Endothelial cell of umbilical vein (primary cell): ENCODE measurements around the gene EFR3B. TPM values are rescaled to one million over a fixed set of nuclear protein-coding genes. Genes with fewer than 3 reads are reported as not detected.

Experiments
- BruUV-seq: library from RNA; stranded (reverse); fragments of 400-500 nt; replicated peaks from 2 replicates; lab custom pipeline; 2021; lab: Mats Ljungman, UMichigan
- CTCF ChIA-PET: fragments of 300-600, 350-600 bp; sonication (Branson Sonifier 250); formaldehyde crosslinking; loops from one replicate; lab custom pipeline; 2021; ENCODE audit warnings: antibody characterized with exemption, inconsistent platforms; lab: Charles Lee
- POLR2A ChIA-PET: fragments of 300-600, 350-600 bp; sonication (Branson Sonifier 250); formaldehyde crosslinking; loops from one replicate; lab custom pipeline; 2021; ENCODE audit warnings: antibody characterized with exemption, inconsistent platforms; lab: Charles Lee
- DNase-seq: peaks from one replicate; pipeline ENCODE4 v3.0.0-alpha.2; 2011; ENCODE audit warnings: low read depth, low spot score
- FAIRE-seq: peaks from 2 replicates; lab custom pipeline; 2011; peaks lifted over from hg19 to GRCh38; lab: Jason Lieb, UNC
- H2AFZ ChIP-seq: 2 replicates; pipeline ENCODE4 v1.6.0; 2012; ENCODE audit warnings: low read depth, low read length, control low read depth, inconsistent platforms
- H3K27ac ChIP-seq: 2 replicates; pipeline ENCODE4 v1.5.1; 2011; ENCODE audit warnings: low read depth, mild to moderate bottlenecking, control low read depth, low read length, moderate library complexity; ENCODE audit not compliant: insufficient read depth
- H3K27me3 ChIP-seq, 2 experiments: 2 replicates each; pipeline versions ENCODE4 v1.6.0 to v1.6.1; 2011; ENCODE audit warnings: low read length in 2 of 2, mixed read lengths in 1 of 2; ENCODE audit not compliant: control insufficient read depth in 2 of 2, insufficient read depth in 2 of 2
- H3K36me3 ChIP-seq, 2 experiments: 2 replicates in 1 of 2; 3 replicates in 1 of 2; pipeline ENCODE4 v1.5.1; 2011; ENCODE audit warnings: low read length in 2 of 2, mild to moderate bottlenecking in 1 of 2, moderate library complexity in 1 of 2; ENCODE audit not compliant: control insufficient read depth in 2 of 2, insufficient read depth in 2 of 2; ENCODE audit errors: extremely low read depth in 1 of 2
- H3K4me1 ChIP-seq: 3 replicates; pipeline ENCODE4 v1.5.1; 2011; ENCODE audit warnings: mild to moderate bottlenecking, low read length; ENCODE audit not compliant: control insufficient read depth, insufficient read depth; ENCODE audit errors: extremely low read depth
- H3K4me2 ChIP-seq: 2 replicates; pipeline ENCODE4 v1.6.1; 2011; ENCODE audit warnings: low read length, control low read depth, mixed read lengths; ENCODE audit not compliant: insufficient read depth
- H3K4me3 ChIP-seq, 3 experiments: fragments of 200-600 bp in 1 of 3; sonication (generic), shearing (Covaris generic) in 1 of 3; replicated peaks in 1 of 3; 2 replicates each; pipeline ENCODE4 v1.5.1; 2011 to 2016; ENCODE audit warnings: control low read depth in 3 of 3, low read length in 3 of 3, mild to moderate bottlenecking in 2 of 3, inconsistent platforms in 1 of 3, low read depth in 1 of 3, moderate library complexity in 1 of 3; ENCODE audit not compliant: insufficient read depth in 1 of 3
- H3K79me2 ChIP-seq: 2 replicates; pipeline ENCODE4 v1.6.0; 2012; ENCODE audit warnings: low read length, inconsistent platforms; ENCODE audit not compliant: control insufficient read depth, insufficient read depth
- H3K9ac ChIP-seq: replicated peaks from 2 replicates; pipeline ENCODE3; 2011; ENCODE audit warnings: low read length, control low read depth; ENCODE audit not compliant: insufficient read depth; ENCODE audit errors: extremely low read depth
- H3K9me1 ChIP-seq: replicated peaks from 3 replicates; pipeline ENCODE4 v1.6.0; 2011; ENCODE audit warnings: mild to moderate bottlenecking, low read length; ENCODE audit not compliant: control insufficient read depth, insufficient read depth; ENCODE audit errors: extremely low read depth
- H3K9me3 ChIP-seq: replicated peaks from 2 replicates; pipeline ENCODE4 v1.5.1; 2012; ENCODE audit warnings: low read length, inconsistent platforms; ENCODE audit not compliant: control insufficient read depth, insufficient read depth
- H4K20me1 ChIP-seq: replicated peaks from 2 replicates; pipeline ENCODE3; 2011; ENCODE audit warnings: mild to moderate bottlenecking, low read length; ENCODE audit not compliant: control insufficient read depth, insufficient read depth; ENCODE audit errors: extremely low read depth
- MYC ChIP-seq: IDR thresholded peaks from one replicate; pipeline ENCODE4 v1.6.1; 2011; ENCODE audit warnings: mild to moderate bottlenecking, low read depth, low read length
- dilution Hi-C: fragments of 300-500 bp; cut with MboI; formaldehyde crosslinking; loops from one replicate; pipeline ENCODE4 v1.15.0; 2019; ENCODE audit warnings: low sequenced_read_pairs; ENCODE audit not compliant: extremely low pct_ligation_motif_present
- intact Hi-C: fragments of 100-400 bp; cut with micrococcal nuclease; formaldehyde crosslinking; loops from one replicate; pipeline ENCODE4 v1.10.0; 2022
- polyA plus RNA-seq, 4 experiments: library from polyadenylated mRNA; depleted of rRNA in 3 of 4; stranded (reverse) in 3 of 4; unstranded in 1 of 4; fragments of >200 nt; gene quantifications; 2 replicates each; pipeline versions ENCODE4 v1.2.1 to v1.2.3, GENCODE V29; 2011 to 2012; ENCODE audit warnings: missing spikeins in 1 of 4
- total RNA-seq: library from RNA; stranded (reverse); gene quantifications from 2 replicates; pipeline ENCODE4 v1.2.3, GENCODE V29; 2021
- TF ChIP-seq, protein P1 (sequence below), 2 donors: IDR thresholded peaks; 1 replicate in 1 of 2; 2 replicates in 1 of 2; pipeline ENCODE4 v1.5.1; 2011; ENCODE audit warnings: low read length in 2 of 2, mild to moderate bottlenecking in 2 of 2, moderate library complexity in 2 of 2, control low read depth in 1 of 2, inconsistent platforms in 1 of 2, low read depth in 1 of 2; ENCODE audit not compliant: insufficient read depth in 1 of 2; ENCODE audit errors: extremely low read depth in 1 of 2

The EFR3B gene
- total and polyA plus RNA-seq, 2 donors (not counting 3 experiments of a cell fraction or from before 2014, with no cell fraction given) = 0.15 to 0.77 TPM

DNA sequence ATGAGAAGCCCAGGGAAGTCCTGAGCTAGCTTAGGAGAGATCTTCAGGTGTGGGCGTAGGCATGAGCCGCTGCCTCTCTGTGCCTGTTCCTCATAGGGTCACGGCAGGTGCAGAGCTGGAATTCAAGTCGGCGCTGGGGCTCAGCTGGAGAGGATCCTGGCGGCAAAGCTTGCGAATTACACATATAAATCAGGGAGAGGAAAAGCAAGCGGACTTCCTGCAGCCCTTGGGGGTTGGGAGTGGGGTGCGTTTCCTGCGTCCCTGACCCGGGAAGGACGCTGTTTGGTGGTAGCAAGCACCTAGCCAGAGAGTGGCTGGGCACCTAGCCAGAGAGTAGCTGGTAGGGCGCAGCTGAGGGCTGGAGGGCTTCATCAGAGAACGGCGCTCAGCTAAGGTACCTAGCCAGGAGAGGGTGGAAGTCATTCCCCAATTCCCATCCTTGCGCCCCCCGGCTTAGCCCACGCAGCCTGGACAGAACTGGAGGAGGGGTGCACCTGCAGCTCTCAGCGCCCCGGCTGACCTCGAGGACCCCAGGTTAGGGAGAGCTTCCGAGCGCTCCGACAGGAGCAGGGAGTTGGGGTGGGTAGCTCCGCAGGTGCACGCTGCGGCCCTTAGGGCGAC lies 459 bp upstream of the EFR3B start:
- BruUV-seq = no TSS peak
- CTCF ChIA-PET = interaction anchor here (0.7 to 2.9 kb wide), 7 partner anchors 9 to 88 kb away, joined by 3 to 14 read pairs (median 5); no protein-coding TSS in a partner anchor
- H3K79me2 ChIP-seq = no peaks in the 10 kb centered on the region
- peaks cover 21% of the 10 kb centered on the region for H3K4me1 ChIP-seq
- no peaks in the 10 kb centered on the region for H3K9me1 ChIP-seq
- peak overlapping the region; percentile 12 for H3K4me2 ChIP-seq
- H3K9ac ChIP-seq = no peak overlapping the region
- POLR2A ChIA-PET = no interaction called here
- H2AFZ ChIP-seq = peak overlapping the region; percentile 77
- H3K36me3 ChIP-seq = no peaks in the 10 kb centered on the region
- no peaks in the 10 kb centered on the region for H4K20me1 ChIP-seq
- H3K4me3 ChIP-seq = peak overlapping the region in 1 of 3 experiments; percentile 14
- dilution Hi-C loops (no loop called here), intact Hi-C loops (loop anchor here (5.0 kb wide), 2 partner anchors 56 to 156 kb away; no protein-coding TSS in a partner anchor)
- FAIRE-seq (no peak), DNase-seq (peak; percentile 22)
- peaks cover 2 to 11% of the 10 kb centered on the region in 2 experiments for H3K27me3 ChIP-seq
- no peaks in the 10 kb centered on the region for H3K9me3 ChIP-seq
- TF ChIP-seq, protein P1, sequence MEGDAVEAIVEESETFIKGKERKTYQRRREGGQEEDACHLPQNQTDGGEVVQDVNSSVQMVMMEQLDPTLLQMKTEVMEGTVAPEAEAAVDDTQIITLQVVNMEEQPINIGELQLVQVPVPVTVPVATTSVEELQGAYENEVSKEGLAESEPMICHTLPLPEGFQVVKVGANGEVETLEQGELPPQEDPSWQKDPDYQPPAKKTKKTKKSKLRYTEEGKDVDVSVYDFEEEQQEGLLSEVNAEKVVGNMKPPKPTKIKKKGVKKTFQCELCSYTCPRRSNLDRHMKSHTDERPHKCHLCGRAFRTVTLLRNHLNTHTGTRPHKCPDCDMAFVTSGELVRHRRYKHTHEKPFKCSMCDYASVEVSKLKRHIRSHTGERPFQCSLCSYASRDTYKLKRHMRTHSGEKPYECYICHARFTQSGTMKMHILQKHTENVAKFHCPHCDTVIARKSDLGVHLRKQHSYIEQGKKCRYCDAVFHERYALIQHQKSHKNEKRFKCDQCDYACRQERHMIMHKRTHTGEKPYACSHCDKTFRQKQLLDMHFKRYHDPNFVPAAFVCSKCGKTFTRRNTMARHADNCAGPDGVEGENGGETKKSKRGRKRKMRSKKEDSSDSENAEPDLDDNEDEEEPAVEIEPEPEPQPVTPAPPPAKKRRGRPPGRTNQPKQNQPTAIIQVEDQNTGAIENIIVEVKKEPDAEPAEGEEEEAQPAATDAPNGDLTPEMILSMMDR (IDR thresholded peaks at IDR 0.05; ENCODE audit: extremely low read depth in 1 of 2, insufficient read depth in 1 of 2, low read depth in 1 of 2, low read length in 2 of 2) = peak in 1 of 2 donors; percentile 27
- TF ChIP-seq MYC = no peak
- H3K27ac ChIP-seq = no peak overlapping the region
